ENCODE measurements around the gene AEBP2.

AEBP2 gene

GRCh38 chr12:19515179-19515578 is 75.9 kb downstream of the AEBP2 start:
- no peak for DNase-seq

- no peak for DNase-seq
These were observed 78.3 kb downstream of the AEBP2 start for GRCh38 chr12:19517583-19517982.

DNA sequence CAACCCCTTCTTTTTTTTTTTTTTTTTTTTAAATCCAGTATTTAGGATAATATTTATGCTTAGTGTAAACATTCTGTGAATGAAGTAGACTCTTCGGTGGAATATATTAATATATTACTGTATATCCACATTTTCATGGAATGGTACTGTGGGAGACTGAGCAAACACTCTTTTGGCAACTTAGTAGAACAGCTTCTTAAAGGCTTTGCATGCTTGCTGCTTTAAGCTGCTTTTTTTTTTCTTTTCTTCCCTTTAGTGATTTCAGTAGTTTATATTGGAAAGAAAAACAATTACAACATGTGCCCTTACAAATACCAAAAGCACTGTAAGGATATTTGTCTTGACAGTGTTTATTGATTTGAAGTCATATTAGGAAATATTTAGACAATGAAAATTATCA is 78.9 kb downstream of the AEBP2 start:
- DNase-seq: no peak

DNA sequence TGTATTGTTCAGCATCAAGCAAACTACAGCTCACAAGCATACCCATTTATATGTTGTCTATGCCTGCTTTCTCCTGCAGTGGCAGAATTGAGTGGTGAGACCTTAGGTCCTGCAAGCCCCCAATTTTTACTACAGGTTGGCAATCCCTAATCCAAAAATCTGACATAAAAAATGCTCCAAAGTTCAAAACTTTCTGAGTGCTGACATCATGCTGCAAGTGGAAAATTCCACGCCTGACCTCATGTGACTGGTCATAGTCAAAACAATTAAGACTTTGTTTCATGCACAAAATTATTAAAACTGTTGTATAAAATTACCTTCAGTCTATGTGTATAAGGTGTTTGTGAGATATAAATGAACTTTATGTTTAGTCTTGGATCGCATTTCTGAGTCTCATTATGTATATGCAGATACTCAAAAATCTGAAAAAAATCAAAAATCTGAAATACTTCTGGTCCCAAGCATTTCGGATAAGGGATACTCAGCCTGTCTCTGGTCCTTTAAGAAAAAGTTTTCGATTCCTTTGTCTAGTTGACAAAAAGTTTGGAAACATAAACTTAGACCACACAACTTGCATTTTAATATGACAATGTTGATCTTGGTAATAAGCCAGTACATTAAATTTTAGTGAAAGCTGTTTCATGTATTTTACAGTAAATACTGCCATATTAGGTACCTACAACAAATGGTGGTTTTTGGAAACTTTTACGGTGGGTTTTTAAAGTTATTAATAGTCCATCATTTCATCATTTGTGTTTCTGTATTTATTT is 81.5 kb downstream of the AEBP2 start:
- DNase-seq: no peak

DNA sequence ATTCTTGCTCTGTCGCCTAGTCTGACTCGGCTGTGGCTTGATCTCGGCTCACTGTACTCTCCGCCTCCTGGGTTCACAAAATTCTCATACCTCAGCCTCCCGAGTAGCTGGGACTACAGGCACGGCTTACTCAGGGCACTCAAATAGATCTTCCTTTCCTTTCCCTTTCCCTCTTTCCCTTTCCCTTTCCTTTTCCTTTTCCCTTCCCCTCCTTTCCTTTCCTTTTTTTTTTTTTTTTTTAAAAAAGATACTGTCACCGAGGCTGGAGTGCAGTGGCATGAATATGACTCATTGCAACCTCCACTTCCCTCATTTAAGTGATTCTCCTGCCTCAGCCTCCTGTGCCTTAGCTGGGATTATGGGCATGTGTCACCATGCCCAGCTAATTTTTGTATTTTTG is 86.0 kb downstream of the AEBP2 start:
- no peak for DNase-seq

GRCh38 chr12:19527866-19528265 is 88.6 kb downstream of the AEBP2 start:
- DNase-seq: no peak

GRCh38 chr12:19528750-19529149 is 89.5 kb downstream of the AEBP2 start:
- no peak for DNase-seq

- no peak for DNase-seq
These were observed 90.8 kb downstream of the AEBP2 start for GRCh38 chr12:19529951-19530636.

DNA sequence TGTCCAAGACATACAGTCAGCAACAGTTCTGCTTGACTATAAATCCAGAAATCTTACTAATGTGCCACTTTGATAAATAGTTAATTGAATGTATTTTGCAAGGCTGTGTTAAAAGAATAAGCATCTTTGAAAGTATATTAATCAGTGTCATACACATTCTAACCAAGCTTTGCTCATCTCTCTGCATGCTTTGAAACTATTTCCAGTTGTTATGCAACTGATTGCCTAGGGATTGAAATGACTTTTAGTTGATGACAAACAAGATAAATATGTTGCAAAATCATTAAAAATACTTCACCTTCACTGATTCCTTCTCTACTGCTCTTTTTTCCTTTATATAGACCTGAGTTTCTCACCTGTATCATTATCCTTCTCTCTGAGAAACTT is 91.3 kb downstream of the AEBP2 start:
- no peak for DNase-seq

- no peak for DNase-seq
These were observed 94.3 kb downstream of the AEBP2 start for GRCh38 chr12:19533567-19533966.

DNA sequence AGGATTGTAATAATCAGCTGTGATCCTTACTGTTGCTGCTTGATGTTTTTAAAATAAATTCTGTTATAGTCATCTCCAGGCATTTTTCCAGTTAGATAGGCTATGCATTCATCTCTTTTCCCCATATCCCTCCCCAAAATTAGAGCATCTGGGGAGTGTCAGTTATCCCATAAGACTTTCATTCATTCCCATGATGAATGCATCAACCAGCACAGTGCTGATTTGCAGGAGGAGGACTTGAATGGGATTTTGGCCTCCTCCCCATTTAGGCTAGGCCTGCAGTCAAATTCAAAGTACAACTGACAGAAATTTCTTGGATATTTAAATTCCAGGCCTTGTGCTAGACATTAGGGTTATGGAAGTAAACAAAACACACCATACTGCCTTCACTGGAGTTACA is 99.8 kb downstream of the AEBP2 start:
- DNase-seq: no peak

DNA sequence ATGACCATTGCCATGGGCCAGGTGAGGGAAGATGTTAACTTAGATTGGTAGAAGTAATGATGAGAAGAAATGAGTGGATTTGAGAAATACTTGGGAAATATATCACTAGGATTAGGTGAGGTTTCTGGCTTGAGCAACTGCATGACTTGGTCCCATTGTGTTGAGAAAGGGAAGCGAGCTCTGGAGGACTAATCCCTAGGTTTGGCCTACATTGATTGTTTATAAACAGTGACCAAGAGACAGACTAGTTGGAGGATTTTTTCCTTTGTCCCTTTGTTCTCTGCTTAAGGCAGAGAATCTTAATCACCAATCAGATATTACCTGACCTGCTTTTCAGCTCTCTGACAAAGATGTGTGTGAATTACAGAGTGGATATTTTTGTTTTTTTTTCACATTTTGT is 100.5 kb downstream of the AEBP2 start:
- no peak for DNase-seq

GRCh38 chr12:19542606-19543005 is 103.3 kb downstream of the AEBP2 start:
- no peak for DNase-seq

DNA sequence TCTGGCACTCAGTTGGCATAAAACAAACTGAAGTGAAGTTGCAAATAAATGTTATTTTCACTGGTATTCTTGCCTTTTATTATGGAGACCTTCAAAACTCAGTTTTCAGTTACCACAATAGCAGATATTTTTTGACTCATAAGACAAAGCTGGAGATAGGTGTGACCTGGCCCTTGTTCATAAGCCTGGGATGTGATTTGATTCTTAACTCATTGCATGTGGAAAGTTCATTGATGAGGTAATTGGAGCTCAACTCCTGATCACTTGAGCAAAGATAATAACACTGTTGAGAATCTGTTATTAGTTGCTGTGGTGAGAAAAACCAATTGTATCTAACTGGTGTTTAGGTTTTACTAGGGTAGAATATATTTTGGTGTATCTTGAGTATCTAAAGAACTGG is 105.1 kb downstream of the AEBP2 start:
- no peak for DNase-seq

DNA sequence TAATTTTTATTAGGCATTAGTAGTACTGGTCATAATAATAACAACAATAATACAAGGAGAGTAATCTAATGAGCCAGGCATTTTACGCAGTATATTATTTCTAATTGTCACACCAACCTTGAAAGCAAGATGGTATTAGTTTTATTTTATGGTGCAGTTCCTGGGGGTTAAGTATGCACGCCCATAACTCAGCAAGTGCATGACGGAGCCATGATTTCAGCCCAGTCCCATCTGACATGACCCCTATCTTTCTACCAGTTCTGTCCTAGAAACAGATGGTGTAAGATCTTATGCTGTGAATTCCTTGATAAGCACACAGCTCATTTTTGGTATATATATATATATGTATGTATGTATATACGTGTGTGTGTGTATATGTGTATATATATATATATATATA is 106.0 kb downstream of the AEBP2 start:
- no peak for DNase-seq

GRCh38 chr12:19546027-19546426 is 106.7 kb downstream of the AEBP2 start:
- no peak for DNase-seq

DNA sequence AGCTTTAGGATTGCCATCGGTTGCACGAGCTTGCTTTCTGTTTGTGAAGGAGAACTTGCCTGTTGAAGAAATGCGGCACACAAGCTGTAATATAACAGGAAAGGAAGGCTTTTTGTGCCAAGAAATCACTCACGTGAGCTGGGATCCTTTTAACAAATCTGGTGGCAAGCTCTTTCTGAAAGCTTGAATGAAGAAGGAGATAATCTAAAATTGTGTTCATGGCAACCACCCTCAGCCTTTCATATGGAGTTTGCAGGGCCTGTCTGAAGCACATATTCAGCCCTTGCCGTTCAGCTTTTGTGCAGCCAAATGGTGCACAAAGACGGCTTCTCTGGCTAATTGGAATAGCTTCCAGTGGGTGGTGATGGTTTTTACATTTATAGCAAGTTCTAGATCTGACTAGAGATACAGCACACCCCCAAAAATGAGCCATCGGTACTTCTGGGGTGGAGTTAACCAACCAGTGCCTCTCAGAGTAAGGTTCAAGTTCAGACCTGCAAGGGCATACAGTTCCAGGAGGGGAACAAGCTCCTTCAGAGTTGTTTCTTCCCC is 107.4 kb downstream of the AEBP2 start:
- no peak for DNase-seq

DNA sequence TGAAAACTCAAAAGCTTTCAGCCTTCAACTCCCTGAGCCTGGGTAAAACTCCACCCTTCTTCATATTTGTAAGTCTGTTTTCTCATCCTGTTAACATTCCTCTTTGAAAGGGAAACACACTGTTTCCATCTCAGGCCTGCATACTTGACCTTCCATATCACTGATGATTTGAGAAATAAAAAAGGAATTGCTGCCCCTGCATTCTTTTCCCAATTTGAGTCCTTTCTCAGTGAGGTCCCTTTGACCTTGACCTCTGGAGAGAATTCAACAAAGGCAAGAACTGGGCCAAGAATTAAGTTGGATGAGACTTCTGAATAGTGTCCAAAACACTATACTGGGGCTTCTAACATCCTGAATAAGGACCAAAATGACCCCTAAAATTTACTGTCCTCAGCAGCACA is 108.0 kb downstream of the AEBP2 start:
- DNase-seq: no peak

DNA sequence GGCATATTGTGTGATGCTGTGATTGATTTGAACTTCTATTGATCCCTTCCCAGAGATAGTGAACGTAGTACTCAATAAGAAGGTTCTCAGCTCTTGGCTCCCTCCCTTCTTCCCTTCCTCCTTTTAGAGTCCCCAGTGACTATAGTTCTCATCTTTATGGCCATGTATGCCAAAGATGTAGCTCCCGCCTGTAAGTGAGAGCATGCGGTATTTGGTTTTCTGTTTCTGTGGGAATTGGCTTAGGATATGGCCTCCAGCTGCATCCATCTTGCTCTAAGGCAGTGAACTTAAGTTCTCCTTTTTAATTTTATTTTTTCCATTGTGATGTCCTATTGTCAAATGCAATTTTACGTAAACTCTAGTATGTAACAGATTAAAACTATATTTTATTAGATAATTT is 109.5 kb downstream of the AEBP2 start:
- no peak for DNase-seq

GRCh38 chr12:19550626-19551025 is 111.3 kb downstream of the AEBP2 start:
- DNase-seq: no peak

GRCh38 chr12:19552441-19553097 is 113.3 kb downstream of the AEBP2 start:
- peak in 1 of 2 donors; percentile 6 for DNase-seq

DNA sequence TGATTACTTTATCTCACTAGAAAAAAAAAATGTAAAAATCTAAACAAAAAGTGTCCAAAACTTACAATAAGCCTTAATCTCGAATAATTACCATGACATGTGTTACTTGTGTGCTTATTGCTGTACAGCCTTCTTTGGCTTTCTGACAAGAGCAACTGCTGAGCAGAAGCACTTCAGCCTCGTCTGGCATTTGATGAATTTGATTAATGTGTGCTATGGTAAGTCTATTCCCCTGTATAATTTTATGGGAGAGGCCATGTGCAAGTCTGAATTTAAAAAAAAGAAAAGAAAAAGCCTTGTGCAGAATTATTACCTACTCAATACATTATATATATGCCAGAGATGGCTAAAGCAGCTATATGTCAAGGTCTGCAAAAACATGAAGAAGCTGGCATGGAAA is 113.9 kb downstream of the AEBP2 start:
- DNase-seq: no peak

GRCh38 chr12:19561411-19561961 is 122.2 kb downstream of the AEBP2 start:
- DNase-seq: no peak

All from CD4-positive, alpha-beta T cell treated with Interleukin-4 for 1 hour (primary cell).